Measurements from ENCODE around the gene GIMAP8. TPM values are rescaled to one million over a fixed set of nuclear protein-coding genes. Genes with fewer than 3 reads are reported as not detected.
A peak's percentile ranks its signal among the peaks of the same experiment; 100 is the strongest.
"Not testable (repeated sequence)": the region's sequence is repeated elsewhere in the genome, so short reads cannot be mapped to it uniquely, and the experiment has no call there.

GIMAP8 gene
- total RNA-seq, 2 experiments from 2014 or later, result 11.8 TPM

DNA sequence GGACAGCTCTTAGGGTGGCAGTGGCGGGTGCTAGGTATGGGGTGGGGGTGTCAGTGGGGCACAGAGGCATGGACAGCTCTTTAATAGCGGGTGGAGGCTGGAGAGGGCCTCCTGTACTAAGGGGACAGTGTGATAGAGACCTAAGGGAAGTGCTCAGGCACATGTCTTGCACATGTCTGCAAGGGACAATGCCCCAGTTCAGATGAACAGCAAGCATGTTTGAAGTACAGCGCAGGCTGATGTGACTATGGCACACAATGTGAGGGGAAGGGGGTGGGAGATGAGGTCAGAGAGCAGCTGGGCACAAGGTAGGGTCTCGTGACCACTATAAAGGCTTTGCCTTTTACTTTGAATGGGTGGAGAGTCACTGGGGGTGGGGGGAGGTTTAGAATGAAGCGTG, 3.5 kb downstream of the GIMAP8 start:
- POLR2A ChIA-PET, result interaction anchor here (1.1 to 5.1 kb wide), 3 partner anchors 61 to 284 kb away, joined by 3 to 27 read pairs (median 5); partner anchors contain the start of genes GIMAP4 and GIMAP7
- H3K4me1 Mint-ChIP-seq (ENCODE audit: low read depth), result peaks cover 46% of the 10 kb centered on the region
- intact Hi-C loops (cut with micrococcal nuclease), result no loop called here

DNA sequence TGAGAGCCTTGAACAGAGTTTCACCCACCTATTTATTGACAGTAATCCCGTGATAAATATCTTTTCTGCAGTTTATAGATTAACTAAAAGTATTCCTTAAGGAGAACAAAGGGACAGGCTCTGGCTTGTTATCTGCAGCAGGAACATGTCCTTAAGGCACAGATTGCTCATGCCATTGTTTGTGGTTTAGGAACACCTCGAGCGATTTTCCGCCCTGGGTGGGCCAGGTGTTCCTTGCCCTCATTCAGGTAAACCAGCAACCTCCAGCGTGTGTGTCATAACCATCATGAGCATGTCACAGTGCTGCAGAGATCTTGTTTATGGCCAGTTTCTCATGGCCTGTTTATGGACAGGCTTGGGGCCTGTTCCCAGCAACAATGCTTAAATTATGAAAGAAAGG, 6.6 kb downstream of the GIMAP8 start:
- CTCF ChIA-PET, H3K27me3 Mint-ChIP-seq, POLR2A ChIA-PET: not testable (repeated sequence)

More for the DNA sequence above, 3.5 kb downstream of the GIMAP8 start:
- peaks cover 18% of the 10 kb centered on the region for H3K9me3 Mint-ChIP-seq
- peak overlapping the region; percentile 80 for H3K4me3 Mint-ChIP-seq
- peaks cover 44% of the 10 kb centered on the region for H3K36me3 Mint-ChIP-seq
- H3K27ac Mint-ChIP-seq, result peak overlapping the region; percentile 90
- DNase-seq, result no peak
- CTCF ChIA-PET, result no interaction called here
- no peaks in the 10 kb centered on the region for H3K27me3 Mint-ChIP-seq

DNA sequence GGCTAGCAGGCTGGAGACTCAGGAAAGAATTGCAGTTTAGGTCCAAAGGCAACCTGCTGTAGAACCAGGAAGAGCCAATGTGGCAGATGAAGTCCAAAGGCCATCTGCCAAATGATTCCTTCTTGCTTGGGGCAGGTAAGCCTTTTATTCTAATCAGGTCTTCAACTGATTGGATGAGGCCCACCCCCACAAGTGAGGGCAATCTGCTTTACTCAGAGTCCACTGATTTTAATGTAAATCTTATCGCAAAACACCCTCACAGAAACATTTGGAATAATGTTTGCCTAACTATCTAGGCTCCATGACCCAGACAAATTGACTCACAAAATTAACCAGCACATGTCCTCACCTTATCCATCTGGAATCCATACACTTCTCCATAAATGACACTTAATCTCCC, 7.8 kb downstream of the GIMAP8 start:
- peaks cover 60% of the 10 kb centered on the region for H3K9me3 Mint-ChIP-seq
- no peak for DNase-seq
- peak overlapping the region; percentile 19 for H3K27ac Mint-ChIP-seq
- H3K36me3 Mint-ChIP-seq, result peaks cover 61% of the 10 kb centered on the region
- CTCF ChIA-PET, result no interaction called here
- no peak overlapping the region for H3K4me3 Mint-ChIP-seq
- POLR2A ChIA-PET, result no interaction called here
- peaks cover 40% of the 10 kb centered on the region for H3K4me1 Mint-ChIP-seq (ENCODE audit: low read depth)
- intact Hi-C loops (cut with micrococcal nuclease), result no loop called here
- H3K27me3 Mint-ChIP-seq, result no peaks in the 10 kb centered on the region

More for the DNA sequence above, 6.6 kb downstream of the GIMAP8 start:
- H3K9me3 Mint-ChIP-seq, result peaks cover 48% of the 10 kb centered on the region
- intact Hi-C loops (cut with micrococcal nuclease); DNase-seq; H3K27ac Mint-ChIP-seq; H3K4me3 Mint-ChIP-seq: not testable (repeated sequence)
- peaks cover 37% of the 10 kb centered on the region for H3K4me1 Mint-ChIP-seq (ENCODE audit: low read depth)
- peaks cover 56% of the 10 kb centered on the region for H3K36me3 Mint-ChIP-seq

DNA sequence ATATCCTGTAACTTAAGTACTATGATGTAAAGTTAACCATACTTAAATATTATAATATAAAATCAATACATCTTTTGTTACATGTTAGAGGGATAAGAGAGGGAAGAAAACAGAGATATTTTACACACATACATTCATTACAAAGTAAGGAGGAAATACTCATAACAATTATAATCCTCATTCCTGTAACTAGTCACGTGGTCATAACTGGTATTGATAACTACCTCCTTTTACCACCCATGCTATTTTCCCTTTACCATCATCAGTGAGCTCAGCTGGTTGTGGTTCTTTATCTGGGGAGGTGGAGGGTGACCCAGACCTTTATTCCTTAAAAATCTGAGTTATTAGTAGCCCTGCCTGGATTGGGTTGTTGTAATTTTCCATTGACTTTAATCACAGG, 8.3 kb downstream of the GIMAP8 start:
- H3K9me3 Mint-ChIP-seq, result peaks cover 63% of the 10 kb centered on the region
- ChIA-PET CTCF (no interaction called here), POLR2A (no interaction called here)
- H3K27me3 Mint-ChIP-seq, result no peaks in the 10 kb centered on the region
- intact Hi-C loops (cut with micrococcal nuclease), result no loop called here
- H3K4me3 Mint-ChIP-seq, result no peak overlapping the region
- H3K4me1 Mint-ChIP-seq (ENCODE audit: low read depth), result peaks cover 40% of the 10 kb centered on the region
- H3K36me3 Mint-ChIP-seq, result peaks cover 62% of the 10 kb centered on the region
- DNase-seq, result no peak
- H3K27ac Mint-ChIP-seq, result no peak overlapping the region

DNA sequence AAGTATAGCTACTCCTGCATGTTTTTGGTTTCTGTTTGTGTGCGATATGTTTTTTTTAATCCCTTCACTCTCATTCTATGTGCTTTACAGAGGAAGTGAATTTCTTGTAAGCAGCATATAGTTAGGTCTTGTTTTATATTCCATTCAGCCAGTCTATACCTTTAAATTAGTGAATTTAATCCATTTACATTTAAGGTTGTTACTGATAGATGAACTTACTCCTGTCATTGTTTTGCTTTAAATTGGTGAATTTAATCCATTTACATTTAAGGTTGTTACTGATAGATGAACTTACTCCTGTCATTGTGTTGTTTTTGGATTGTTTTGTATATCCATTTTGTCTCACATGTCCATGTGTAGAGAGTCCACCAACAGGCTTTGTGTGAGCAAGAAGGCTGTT, 11.1 kb downstream of the GIMAP8 start:
- DNase-seq, result no peak
- ChIA-PET CTCF (no interaction called here), POLR2A (no interaction called here)
- intact Hi-C loops (cut with micrococcal nuclease), result no loop called here
- Mint-ChIP-seq H3K4me1 (ENCODE audit: low read depth) (peaks cover 48% of the 10 kb centered on the region), H3K27me3 (no peaks in the 10 kb centered on the region), H3K4me3 (no peak overlapping the region), H3K36me3 (peaks cover 42% of the 10 kb centered on the region), H3K9me3 (peaks cover 47% of the 10 kb centered on the region), H3K27ac (no peak overlapping the region)

DNA sequence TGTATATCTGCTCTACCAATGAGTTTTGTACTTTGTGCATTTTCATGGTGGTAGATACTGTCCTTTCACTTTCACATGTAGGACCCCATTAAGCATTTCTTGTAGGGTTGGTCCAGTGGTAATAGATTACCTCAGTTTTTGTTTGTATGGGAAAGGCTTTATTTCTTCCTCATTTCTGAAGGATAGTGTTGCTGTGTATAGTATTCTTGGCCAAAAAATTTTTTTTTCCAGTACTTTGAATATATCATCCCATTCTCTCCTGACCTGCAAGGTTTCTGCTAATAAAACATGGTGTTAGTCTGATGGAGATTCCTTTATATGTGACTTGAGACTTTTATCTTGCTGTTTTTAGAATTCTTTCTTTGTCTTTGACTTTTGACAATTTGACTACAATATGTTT, 12.0 kb downstream of the GIMAP8 start:
- ChIA-PET CTCF (no interaction called here), POLR2A (no interaction called here)
- no peak for DNase-seq
- Mint-ChIP-seq H3K4me3 (no peak overlapping the region), H3K9me3 (peaks cover 45% of the 10 kb centered on the region), H3K27me3 (no peaks in the 10 kb centered on the region), H3K36me3 (peaks cover 49% of the 10 kb centered on the region), H3K27ac (no peak overlapping the region), H3K4me1 (ENCODE audit: low read depth) (peaks cover 53% of the 10 kb centered on the region)
- intact Hi-C loops (cut with micrococcal nuclease), result no loop called here

DNA sequence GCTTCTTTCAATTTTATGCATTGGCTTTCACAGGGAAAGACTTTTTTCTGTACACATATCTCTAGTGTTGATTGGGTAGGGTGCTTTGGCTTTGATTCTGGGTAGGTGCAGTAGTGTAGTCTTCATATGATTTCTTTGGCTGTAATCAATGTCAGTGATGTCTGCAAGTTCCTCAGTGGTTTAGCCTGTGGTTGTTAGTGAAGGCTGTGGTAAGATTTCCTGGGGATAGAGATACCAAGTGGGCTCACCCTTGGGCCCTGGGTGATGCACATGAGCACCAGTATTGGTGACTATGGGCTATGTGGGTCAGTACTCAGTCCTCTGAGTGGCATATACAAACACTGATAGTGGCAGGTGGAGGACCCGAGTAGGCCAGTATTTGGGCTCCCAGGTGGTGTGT, 13.0 kb downstream of the GIMAP8 start:
- no peak for DNase-seq
- Mint-ChIP-seq H3K27ac (peak overlapping the region; percentile 43), H3K4me1 (ENCODE audit: low read depth) (peaks cover 58% of the 10 kb centered on the region), H3K27me3 (no peaks in the 10 kb centered on the region), H3K36me3 (peaks cover 54% of the 10 kb centered on the region), H3K4me3 (no peak overlapping the region), H3K9me3 (peaks cover 45% of the 10 kb centered on the region)
- ChIA-PET POLR2A (no interaction called here), CTCF (no interaction called here)
- intact Hi-C loops (cut with micrococcal nuclease), result no loop called here

DNA sequence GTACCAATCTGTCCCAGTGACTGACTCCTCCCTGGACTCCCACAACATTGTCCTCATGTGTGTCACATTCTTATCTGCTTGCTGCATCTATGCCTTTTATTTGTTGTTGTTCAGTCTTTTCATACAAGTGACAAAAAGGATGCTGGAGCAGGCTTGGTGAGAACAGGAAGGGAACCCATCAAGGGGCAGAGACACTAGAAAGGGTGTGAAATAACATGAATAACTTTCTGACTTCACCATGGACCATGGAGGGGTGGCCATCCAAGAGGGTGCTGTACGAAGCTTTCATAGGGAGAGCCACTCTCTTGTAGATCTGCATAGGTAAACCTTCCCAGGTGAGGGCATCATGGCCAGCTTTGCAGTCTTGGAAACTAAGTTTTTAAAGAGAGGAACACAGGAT, 14.5 kb downstream of the GIMAP8 start:
- Mint-ChIP-seq H3K9me3 (peaks cover 36% of the 10 kb centered on the region), H3K4me3 (no peak overlapping the region), H3K4me1 (ENCODE audit: low read depth) (peaks cover 70% of the 10 kb centered on the region), H3K27ac (peak overlapping the region; percentile 50), H3K27me3 (no peaks in the 10 kb centered on the region), H3K36me3 (peaks cover 57% of the 10 kb centered on the region)
- intact Hi-C loops (cut with micrococcal nuclease), result no loop called here
- ChIA-PET CTCF (interaction anchor here (0.9 to 1.1 kb wide), 3 partner anchors 15 to 50 kb away, joined by 3 to 4 read pairs (median 3); partner anchors contain the start of gene GIMAP7), POLR2A (interaction anchor here (0.8 to 1.9 kb wide), 3 partner anchors 9 to 17 kb away, joined by 3 to 6 read pairs (median 4); no protein-coding TSS in a partner anchor)
- DNase-seq, result no peak

DNA sequence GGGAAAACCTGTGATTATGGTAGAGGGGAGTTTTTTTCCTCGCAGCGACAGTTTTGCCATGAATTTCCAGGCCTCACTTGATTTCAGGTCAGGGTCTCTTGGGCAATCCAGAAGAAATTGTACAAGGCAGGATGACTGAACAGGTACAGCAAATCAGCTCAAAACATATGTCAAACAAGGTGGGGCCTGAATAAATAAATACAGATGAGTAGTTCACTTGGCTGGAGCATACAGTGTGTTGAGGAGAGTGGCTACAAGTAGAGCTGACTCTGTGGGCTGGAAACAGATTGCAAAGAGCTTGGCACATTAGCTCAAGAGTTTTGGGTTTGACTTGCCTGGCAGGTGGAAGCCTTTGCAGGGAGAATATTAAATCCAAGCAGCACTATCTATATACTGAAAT, 15.0 kb downstream of the GIMAP8 start:
- Mint-ChIP-seq H3K4me3 (no peak overlapping the region), H3K4me1 (ENCODE audit: low read depth) (peaks cover 72% of the 10 kb centered on the region), H3K9me3 (peaks cover 32% of the 10 kb centered on the region), H3K27me3 (no peaks in the 10 kb centered on the region), H3K36me3 (peaks cover 54% of the 10 kb centered on the region), H3K27ac (peak overlapping the region; percentile 50)
- DNase-seq, result no peak
- intact Hi-C loops (cut with micrococcal nuclease), result no loop called here
- CTCF ChIA-PET, result interaction anchor here (0.9 to 1.1 kb wide), 3 partner anchors 14 to 50 kb away, joined by 3 to 4 read pairs (median 3); partner anchors contain the start of gene GIMAP7
- POLR2A ChIA-PET, result interaction anchor here (0.8 to 1.9 kb wide), 4 partner anchors 10 to 39 kb away, joined by 3 to 6 read pairs (median 4); no protein-coding TSS in a partner anchor

DNA sequence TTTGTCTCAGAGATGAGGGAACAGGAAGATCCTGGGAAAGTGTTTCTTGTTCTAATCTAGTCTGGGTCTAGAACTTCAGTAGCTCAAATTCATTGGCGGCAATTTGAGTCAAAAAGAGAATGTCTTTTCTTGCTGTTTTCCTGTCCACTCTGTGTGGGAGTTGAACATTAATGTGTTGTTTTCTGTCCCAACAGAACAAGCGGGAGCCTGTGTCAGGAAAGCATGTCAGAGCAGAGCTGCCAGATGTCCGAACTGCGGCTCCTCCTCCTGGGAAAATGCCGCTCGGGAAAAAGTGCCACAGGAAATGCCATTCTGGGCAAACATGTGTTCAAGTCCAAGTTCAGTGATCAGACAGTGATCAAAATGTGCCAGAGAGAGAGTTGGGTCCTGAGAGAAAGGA, 16.0 kb downstream of the GIMAP8 start:
- H3K4me1 Mint-ChIP-seq (ENCODE audit: low read depth), result peaks cover 75% of the 10 kb centered on the region
- DNase-seq, result no peak
- H3K27ac Mint-ChIP-seq, result no peak overlapping the region
- H3K27me3 Mint-ChIP-seq, result no peaks in the 10 kb centered on the region
- intact Hi-C loops (cut with micrococcal nuclease), result loop anchor here (1.0 kb wide), 1 partner anchor 10 kb away; no protein-coding TSS in a partner anchor
- H3K4me3 Mint-ChIP-seq, result no peak overlapping the region
- peaks cover 51% of the 10 kb centered on the region for H3K36me3 Mint-ChIP-seq
- ChIA-PET POLR2A (interaction anchor here (1.3 to 1.4 kb wide), 2 partner anchors 15 to 38 kb away, joined by 3 to 4 read pairs; no protein-coding TSS in a partner anchor), CTCF (interaction anchor here (0.7 to 1.8 kb wide), 2 partner anchors 18 to 154 kb away, joined by 4 to 7 read pairs; no protein-coding TSS in a partner anchor)
- H3K9me3 Mint-ChIP-seq, result peaks cover 21% of the 10 kb centered on the region

DNA sequence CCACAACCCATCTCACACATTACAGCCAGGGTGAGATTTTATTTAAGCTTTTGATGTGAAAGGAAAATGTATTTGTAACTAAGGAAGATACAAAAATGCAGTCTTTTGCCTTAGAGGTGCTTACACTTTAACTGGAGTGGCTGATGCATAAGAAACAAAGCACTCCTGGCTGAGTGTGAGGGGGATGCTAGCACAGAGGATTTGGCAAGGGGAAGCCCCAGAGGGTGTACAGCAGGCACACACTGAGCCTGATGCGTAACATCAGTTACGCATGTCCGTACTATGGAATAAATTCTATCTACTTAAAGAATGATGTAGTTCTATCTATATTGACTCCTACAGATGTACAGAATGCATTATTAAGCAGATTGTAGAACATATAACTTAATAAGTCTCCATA, 17.8 kb downstream of the GIMAP8 start:
- Mint-ChIP-seq H3K4me3 (no peak overlapping the region), H3K4me1 (ENCODE audit: low read depth) (peaks cover 82% of the 10 kb centered on the region), H3K9me3 (peaks cover 3% of the 10 kb centered on the region), H3K36me3 (peaks cover 39% of the 10 kb centered on the region), H3K27ac (peak overlapping the region; percentile 73), H3K27me3 (no peaks in the 10 kb centered on the region)
- ChIA-PET CTCF (no interaction called here), POLR2A (interaction anchor here (1.0 kb wide), 1 partner anchor 11 kb away, joined by 4 read pairs; no protein-coding TSS in a partner anchor)
- intact Hi-C loops (cut with micrococcal nuclease), result no loop called here
- DNase-seq, result peak; percentile 27

DNA sequence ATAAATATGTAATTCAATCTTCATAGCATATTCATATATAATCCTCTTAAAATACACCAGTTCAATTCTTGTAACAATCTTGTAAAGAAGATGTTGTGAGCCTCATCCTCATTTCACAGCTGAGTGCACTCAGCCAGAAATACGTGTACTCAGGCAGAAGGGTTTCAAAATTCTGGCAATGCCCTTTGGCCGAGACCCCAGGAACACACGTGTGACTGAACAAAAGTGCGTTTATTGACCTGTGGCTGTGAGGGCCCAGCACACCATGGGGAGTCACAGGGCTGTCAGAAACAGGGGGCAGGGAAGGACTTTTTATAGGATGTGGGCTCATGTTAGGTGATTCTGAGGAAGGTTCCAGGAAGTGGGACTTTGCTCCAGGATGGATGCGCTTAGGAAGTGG, 21.5 kb downstream of the GIMAP8 start:
- no peaks in the 10 kb centered on the region for H3K27me3 Mint-ChIP-seq
- POLR2A ChIA-PET, result no interaction called here
- H3K4me1 Mint-ChIP-seq (ENCODE audit: low read depth), result peaks cover 76% of the 10 kb centered on the region
- CTCF ChIA-PET, result interaction anchor here (1.3 kb wide), 1 partner anchor 57 kb away, joined by 3 read pairs; no protein-coding TSS in a partner anchor
- H3K9me3 Mint-ChIP-seq, result no peaks in the 10 kb centered on the region
- no peak for DNase-seq
- peaks cover 52% of the 10 kb centered on the region for H3K36me3 Mint-ChIP-seq
- no peak overlapping the region for H3K4me3 Mint-ChIP-seq
- intact Hi-C loops (cut with micrococcal nuclease), result no loop called here
- H3K27ac Mint-ChIP-seq, result peak overlapping the region; percentile 46

DNA sequence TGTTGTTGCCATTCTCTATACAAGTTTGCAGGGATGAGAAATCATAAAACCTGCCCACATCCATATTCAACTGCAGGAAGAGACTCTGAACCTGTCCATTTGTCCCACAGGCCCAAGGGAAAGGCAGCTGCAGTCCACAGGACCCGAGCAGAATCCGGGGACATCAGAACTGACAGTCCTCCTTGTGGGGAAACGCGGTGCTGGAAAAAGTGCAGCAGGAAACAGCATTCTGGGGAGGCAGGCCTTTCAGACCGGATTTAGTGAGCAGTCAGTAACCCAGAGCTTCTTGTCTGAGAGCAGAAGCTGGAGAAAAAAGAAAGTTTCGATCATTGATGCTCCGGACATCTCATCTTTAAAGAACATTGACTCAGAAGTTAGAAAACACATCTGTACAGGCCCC, 23.5 kb downstream of the GIMAP8 start:
- ChIA-PET CTCF (interaction anchor here (0.7 kb wide), 1 partner anchor 158 kb away, joined by 4 read pairs; the partner anchor contains the start of gene GIMAP6), POLR2A (interaction anchor here (2.1 kb wide), 1 partner anchor 23 kb away, joined by 5 read pairs; no protein-coding TSS in a partner anchor)
- DNase-seq, result no peak
- Mint-ChIP-seq H3K9me3 (no peaks in the 10 kb centered on the region), H3K36me3 (peaks cover 50% of the 10 kb centered on the region), H3K4me1 (ENCODE audit: low read depth) (peaks cover 77% of the 10 kb centered on the region), H3K27ac (peak overlapping the region; percentile 46), H3K4me3 (no peak overlapping the region), H3K27me3 (no peaks in the 10 kb centered on the region)
- intact Hi-C loops (cut with micrococcal nuclease), result no loop called here
